ENCODE measurements around the gene RASA4B. TPM values are rescaled to one million over a fixed set of nuclear protein-coding genes. Genes with fewer than 3 reads are reported as not detected.

The RASA4B gene
- total and polyA plus RNA-seq, 8 donors, result 7.8 to 93.4 (median 9.3) TPM

- Histone ChIP-seq H3K27ac (peak within 1 kb of the TSS in 2 of 4 donors; percentile 38 to 71), H3K36me3 (no peaks in the 10 kb centered on the region), H3K4me1 (peaks cover 0 to 15% (median 11%) of the 10 kb centered on the region in 3 donors), H3K4me3 (peak within 1 kb of the TSS; percentile 91 to 100 (median 99)), H3K9me3 (no peaks in the 10 kb centered on the region), H3K27me3 (no peaks in the 10 kb centered on the region)
- no peak for FAIRE-seq
- TF ChIP-seq, protein P1, sequence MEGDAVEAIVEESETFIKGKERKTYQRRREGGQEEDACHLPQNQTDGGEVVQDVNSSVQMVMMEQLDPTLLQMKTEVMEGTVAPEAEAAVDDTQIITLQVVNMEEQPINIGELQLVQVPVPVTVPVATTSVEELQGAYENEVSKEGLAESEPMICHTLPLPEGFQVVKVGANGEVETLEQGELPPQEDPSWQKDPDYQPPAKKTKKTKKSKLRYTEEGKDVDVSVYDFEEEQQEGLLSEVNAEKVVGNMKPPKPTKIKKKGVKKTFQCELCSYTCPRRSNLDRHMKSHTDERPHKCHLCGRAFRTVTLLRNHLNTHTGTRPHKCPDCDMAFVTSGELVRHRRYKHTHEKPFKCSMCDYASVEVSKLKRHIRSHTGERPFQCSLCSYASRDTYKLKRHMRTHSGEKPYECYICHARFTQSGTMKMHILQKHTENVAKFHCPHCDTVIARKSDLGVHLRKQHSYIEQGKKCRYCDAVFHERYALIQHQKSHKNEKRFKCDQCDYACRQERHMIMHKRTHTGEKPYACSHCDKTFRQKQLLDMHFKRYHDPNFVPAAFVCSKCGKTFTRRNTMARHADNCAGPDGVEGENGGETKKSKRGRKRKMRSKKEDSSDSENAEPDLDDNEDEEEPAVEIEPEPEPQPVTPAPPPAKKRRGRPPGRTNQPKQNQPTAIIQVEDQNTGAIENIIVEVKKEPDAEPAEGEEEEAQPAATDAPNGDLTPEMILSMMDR (IDR thresholded peaks at IDR 0.05), result no peak
- intact Hi-C loops (cut with DNase I), result no loop called here
- peak; percentile 98 to 99 (median 98) for ATAC-seq
- WGBS, 2 donors, result 0% methylated on average over 75 to 81 of the region's 81 CpGs
- peak; percentile 91 to 98 (median 94) for DNase-seq
Measured at GRCh38 chr7:102464577-102465280, 52.8 kb downstream of the RASA4B start, which contains the start of the genes ALKBH4 and LRWD1. Gene ALKBH4 (minus strand): TSS chr7:102464863. CDS start chr7:102464836, 27 bp downstream. Gene LRWD1 (plus strand): TSS chr7:102464984. CDS start chr7:102465081, 97 bp downstream.

DNA sequence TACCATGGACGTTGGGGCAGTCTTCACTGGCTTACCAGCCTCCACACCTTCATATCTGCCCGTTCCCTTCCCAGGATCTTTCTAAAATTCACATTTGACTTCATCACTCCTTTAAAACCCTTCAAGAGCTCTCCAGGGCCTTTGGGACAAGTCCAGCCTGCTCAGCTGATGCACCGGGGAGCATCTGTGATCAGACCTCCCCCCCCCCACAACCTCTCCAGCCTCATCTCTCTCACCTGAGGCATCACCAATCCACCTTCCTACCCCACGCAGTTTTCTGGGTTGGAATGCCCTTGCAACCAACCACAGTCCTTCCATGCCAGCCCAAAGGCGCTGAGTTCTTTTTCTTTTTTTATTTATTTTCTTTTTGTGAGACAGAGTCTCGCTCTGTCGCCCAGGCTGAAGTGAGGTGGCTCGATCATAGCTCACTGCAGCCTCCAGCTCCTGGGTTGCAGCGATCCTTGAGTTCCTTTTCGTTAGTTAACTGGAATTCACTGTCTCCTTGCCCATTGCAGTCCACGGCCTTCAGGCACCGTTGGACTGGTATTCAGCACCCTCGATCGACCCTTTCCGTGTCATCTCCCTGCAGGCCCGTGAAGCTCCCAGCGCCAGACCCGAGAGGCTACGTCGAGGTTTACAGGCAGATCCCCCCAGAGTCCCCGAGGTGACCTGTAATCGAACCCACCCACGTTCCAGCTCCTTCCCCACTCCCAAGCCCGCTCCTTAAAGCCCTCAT lies 53.6 kb downstream of the RASA4B start:
- no peak for FAIRE-seq
- WGBS, 2 donors, result 7 to 10% methylated on average over 23 to 24 of the region's 24 CpGs
- TF ChIP-seq, protein P1 (IDR thresholded peaks at IDR 0.05), result no peak
- H3K4me1 ChIP-seq, result peaks cover 0 to 15% (median 11%) of the 10 kb centered on the region in 3 donors
- peak in 2 of 6 donors; percentile 16 to 38 for DNase-seq
- H3K9me3 ChIP-seq, result no peaks in the 10 kb centered on the region
- H3K27ac ChIP-seq, result peak overlapping the region in 2 of 4 donors; percentile 38 to 71
- H3K27me3 ChIP-seq, result no peaks in the 10 kb centered on the region
- H3K4me3 ChIP-seq, result peak overlapping the region; percentile 91 to 100 (median 99)
- intact Hi-C loops (cut with DNase I), result no loop called here
- no peaks in the 10 kb centered on the region for H3K36me3 ChIP-seq
- peak in 3 of 4 donors; percentile 7 to 9 (median 8) for ATAC-seq

DNA sequence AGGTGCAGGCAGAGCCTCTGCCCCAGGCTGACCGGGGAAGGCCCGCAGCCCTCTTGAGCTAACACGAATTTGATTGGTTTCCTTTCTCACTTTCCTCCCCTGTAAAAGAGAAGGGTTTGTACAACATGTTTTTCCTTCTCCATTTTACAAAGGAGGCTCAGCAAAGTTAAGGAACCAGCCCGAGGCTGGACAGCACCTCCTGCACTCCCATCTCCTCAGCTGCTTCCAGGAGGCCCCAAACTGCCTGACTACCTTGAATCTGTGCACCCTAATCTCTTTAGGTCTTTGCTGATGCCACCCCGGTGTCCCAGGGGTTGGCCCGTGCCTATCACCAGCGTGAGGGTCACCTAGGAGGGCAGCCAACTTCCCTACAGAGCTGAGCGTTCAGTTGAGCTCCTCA lies 57.1 kb downstream of the RASA4B start:
- Histone ChIP-seq H3K36me3 (peaks cover 0 to 19% (median 0%) of the 10 kb centered on the region in 3 donors), H3K27ac (no peak overlapping the region), H3K27me3 (no peaks in the 10 kb centered on the region), H3K9me3 (no peaks in the 10 kb centered on the region), H3K4me1 (peaks cover 0 to 9% (median 6%) of the 10 kb centered on the region in 3 donors), H3K4me3 (no peak overlapping the region)
- intact Hi-C loops (cut with DNase I), result no loop called here
- FAIRE-seq, result no peak
- no peak for ATAC-seq
- DNase-seq, result no peak
- TF ChIP-seq, protein P1 (IDR thresholded peaks at IDR 0.05), result no peak
- 86 to 88% methylated on average over 8 of the region's 8 CpGs for WGBS, 2 donors

DNA sequence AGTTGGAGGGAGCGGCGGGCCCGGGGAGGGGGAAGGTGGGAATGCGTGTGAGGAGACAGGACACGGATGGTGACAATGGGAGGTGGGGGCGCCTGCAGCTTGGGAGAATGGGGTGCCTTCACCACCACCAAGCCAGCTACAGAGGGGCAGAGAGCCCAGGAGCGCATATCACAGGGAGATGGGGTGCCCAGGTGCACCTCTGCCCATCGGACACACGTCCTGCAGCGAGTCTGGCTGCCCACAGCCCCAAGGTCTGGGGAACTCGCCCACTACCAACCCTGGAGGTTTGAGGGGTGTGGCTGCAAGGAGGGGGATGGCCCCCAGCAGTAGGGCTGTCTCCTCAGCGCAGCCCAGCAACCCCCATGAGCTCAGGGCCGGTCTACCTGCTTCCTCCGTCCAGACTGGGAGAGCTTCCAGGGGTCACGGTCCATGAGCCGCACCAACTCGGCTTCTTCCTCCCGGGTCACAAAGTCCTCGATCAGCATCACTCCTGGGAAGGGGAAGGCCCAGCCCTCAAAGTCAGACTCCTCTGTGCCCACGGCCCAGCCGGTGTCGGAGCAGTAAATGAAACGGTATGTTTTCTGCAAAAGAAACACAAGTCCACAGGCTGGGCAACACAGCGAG lies 58.2 kb downstream of the RASA4B start:
- H3K9me3 ChIP-seq, result no peaks in the 10 kb centered on the region
- WGBS, 2 donors, result 95 to 96% methylated on average over 24 of the region's 24 CpGs
- H3K27me3 ChIP-seq, result no peaks in the 10 kb centered on the region
- no peak for ATAC-seq
- H3K36me3 ChIP-seq, result peaks cover 0 to 19% (median 0%) of the 10 kb centered on the region in 3 donors
- intact Hi-C loops (cut with DNase I), result no loop called here
- H3K27ac ChIP-seq, result no peak overlapping the region
- no peak overlapping the region for H3K4me3 ChIP-seq
- peaks cover 0 to 9% (median 5%) of the 10 kb centered on the region in 3 donors for H3K4me1 ChIP-seq
- no peak for DNase-seq
- TF ChIP-seq, protein P1 (IDR thresholded peaks at IDR 0.05), result no peak
- FAIRE-seq, result no peak
